GM12864 (cell line): ENCODE data around the gene RHBDF1.

Experiments used
- DNase-seq: peaks from one replicate; pipeline ENCODE4 v3.0.0-alpha.2; 2011; ENCODE audit warnings: low read depth
- H3K4me3 ChIP-seq: 2 replicates; pipeline ENCODE4 v1.5.1; 2011; ENCODE audit warnings: mild to moderate bottlenecking, low read depth, low read length, control low read depth
- TF ChIP-seq, protein P1 (sequence below): IDR thresholded peaks from 2 replicates; pipeline ENCODE4 v1.5.1; 2011; ENCODE audit warnings: low read depth, mild to moderate bottlenecking, moderate library complexity, low read length, control low read depth, inconsistent platforms; ENCODE audit errors: missing control alignments

Gene RHBDF1

DNA sequence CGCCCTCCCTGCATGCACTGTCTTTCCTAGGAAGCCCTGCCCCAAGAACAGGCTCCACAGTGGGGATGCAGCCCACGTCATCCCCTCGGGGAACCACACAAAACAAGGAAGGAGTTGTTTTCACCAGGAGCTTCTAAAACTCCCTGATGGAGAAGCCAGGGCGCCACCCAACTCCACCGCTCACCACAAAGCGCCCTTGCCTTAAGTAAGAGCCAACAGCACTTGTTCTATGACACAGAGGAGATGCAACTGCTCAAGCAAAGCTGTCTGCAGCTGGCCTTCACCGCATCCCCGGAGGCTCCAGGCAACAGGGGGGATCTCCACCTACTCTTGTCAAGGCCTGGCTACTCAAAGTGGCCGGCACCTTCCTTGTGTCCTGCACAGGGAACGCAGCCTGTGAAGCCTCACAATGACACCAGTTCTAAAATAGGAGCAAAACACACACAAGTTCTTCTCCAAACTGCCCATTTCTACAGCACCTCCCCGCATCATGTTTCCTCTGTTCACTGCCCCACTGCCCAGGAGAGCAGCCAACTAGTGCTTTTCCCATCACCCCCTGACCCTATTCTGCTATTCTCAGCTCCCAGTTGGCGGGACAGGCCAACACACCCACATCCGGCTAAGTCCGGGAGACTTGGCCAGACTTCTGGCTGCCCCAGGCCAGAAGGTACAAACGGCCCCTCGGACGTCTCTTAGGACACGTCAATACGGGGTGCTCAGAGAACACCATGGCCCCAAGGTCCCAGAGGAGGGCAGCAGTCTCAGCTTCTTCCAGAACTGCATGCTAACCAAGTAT is 29.8 kb upstream of the RHBDF1 start:
- TF ChIP-seq, protein P1, sequence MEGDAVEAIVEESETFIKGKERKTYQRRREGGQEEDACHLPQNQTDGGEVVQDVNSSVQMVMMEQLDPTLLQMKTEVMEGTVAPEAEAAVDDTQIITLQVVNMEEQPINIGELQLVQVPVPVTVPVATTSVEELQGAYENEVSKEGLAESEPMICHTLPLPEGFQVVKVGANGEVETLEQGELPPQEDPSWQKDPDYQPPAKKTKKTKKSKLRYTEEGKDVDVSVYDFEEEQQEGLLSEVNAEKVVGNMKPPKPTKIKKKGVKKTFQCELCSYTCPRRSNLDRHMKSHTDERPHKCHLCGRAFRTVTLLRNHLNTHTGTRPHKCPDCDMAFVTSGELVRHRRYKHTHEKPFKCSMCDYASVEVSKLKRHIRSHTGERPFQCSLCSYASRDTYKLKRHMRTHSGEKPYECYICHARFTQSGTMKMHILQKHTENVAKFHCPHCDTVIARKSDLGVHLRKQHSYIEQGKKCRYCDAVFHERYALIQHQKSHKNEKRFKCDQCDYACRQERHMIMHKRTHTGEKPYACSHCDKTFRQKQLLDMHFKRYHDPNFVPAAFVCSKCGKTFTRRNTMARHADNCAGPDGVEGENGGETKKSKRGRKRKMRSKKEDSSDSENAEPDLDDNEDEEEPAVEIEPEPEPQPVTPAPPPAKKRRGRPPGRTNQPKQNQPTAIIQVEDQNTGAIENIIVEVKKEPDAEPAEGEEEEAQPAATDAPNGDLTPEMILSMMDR, result no peak
- DNase-seq, result no peak
- no peak overlapping the region for H3K4me3 ChIP-seq

DNA sequence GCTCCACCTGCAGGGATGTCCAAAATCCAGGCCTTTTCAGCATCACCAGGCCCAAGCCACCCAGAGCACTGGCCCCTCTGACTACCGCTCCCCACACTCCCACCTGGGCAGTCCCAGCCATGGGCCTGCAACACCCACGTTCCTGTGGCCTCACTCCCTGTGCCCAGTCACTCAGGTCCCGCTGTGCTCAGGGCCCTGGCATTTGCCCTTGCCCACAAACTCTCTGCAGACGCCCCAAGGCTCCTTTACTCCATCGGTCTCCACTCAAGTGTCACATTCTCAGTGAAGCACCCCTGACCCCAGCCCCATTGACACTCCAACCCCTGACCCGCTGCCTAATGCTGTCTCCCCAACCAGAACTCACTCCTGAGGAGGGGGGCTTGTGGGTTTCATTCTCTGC is 29.2 kb upstream of the RHBDF1 start:
- DNase-seq, result no peak
- H3K4me3 ChIP-seq, result no peak overlapping the region
- TF ChIP-seq, protein P1, result no peak

DNA sequence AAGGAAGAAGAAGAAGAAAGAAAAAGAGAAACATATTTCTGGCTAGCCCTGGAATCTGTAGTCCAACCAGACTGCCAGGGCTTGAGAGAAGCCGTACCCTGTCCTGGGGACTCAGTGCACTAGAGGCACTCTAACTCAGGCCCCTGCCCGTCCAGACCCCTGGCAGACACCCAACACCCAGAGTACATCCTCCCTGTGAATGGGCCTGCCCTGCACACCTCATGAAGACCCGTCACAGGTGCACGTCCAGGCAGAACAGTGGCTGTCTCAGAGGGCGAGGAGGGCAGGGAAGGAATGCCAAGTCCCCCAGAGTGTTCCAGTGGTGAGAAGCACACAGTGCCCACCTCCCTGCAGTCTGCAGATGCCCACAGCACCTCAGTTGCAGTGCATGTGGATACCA is 28.6 kb upstream of the RHBDF1 start:
- TF ChIP-seq, protein P1, result no peak
- DNase-seq, result no peak
- no peak overlapping the region for H3K4me3 ChIP-seq

DNA sequence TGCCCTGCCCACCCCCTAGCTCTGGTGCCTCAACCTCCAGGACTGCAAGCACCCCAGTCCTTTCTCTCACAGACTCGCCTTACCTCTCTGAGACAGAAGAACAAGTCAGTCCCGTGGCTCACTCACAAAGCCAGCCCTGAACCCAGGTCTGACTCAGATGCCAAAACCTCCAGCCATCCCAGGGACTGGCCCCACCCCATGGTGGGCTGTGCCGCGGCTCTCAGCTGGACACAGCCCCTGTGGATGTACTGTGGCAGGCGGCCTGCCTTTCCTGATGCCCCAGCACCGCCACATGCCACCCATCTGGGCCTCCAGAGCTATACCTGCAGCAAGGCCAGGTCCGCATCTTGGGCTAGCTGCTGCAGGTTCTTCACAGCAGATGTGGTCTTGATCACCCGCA is 25.4 kb upstream of the RHBDF1 start:
- no peak overlapping the region for H3K4me3 ChIP-seq
- TF ChIP-seq, protein P1, result no peak
- DNase-seq, result no peak

DNA sequence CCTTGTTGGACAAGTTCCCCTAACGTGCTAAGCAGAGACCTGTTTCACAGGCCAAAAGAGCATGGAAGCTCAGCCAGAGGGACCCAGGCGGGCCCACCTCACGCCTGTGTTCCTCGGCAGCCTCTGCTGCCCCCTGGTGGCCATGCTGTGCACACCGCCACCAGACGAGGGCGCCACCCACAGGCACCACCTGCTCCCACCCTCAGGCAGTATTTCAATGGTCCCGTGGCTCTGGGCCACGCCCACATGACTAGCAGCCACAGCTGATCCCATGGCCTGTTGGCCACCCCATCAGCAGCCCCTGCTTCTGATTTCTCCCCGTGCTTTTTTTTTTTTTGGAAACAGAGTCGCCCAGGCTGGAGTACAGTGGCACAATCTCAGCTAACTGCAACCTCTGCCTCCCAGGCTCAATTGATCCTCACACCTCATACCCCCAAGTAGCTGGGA is 24.5 kb upstream of the RHBDF1 start:
- no peak for DNase-seq
- H3K4me3 ChIP-seq, result no peak overlapping the region
- TF ChIP-seq, protein P1, result peak; percentile 100

DNA sequence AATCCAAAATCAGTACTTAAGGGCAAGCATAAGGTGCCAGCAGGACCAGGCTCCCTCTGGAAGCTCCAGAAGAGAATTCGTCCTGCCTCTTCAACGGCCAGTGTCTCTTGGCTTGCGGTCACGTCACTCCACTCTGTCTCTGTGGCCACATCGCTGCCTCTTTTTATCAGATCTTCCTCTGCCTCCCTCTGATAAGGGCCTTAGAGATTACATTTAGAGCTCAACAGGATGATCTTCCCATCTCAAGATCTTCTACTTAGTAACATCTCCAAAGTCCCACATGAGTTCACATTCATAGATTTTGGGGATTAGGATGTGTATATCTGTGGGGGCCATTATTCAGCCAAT is 22.5 kb upstream of the RHBDF1 start:
- H3K4me3 ChIP-seq, result no peak overlapping the region
- DNase-seq, result no peak
- TF ChIP-seq, protein P1, result no peak
